ENCODE data around the gene DNM3. TPM values are rescaled to one million over a fixed set of nuclear protein-coding genes. Genes with fewer than 3 reads are reported as not detected.

Gene DNM3
- polyA plus RNA-seq, 4 donors = 0.67 to 1.2 (median 0.99) TPM; not detected in 1

DNA sequence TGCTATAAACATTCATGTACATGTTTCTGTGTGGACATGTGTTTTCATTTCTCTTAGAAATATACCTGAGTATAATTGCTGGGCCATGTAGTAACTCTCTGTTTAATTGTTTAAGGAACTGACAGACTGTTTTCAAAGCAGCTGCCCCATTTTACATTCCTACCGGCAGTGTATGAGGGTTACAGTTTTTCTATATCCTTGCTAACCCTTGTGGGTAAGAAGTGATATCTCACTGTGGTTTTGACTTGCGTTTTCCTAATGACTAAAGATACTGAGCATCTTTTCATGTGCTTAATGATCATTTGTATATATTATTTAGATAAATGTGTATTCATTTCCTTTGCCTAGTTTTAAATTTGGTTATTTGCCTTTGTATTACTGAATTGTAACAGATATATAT lies 81.7 kb downstream of the DNM3 start:
- DNase-seq (no peak), FAIRE-seq (no peak)
- Histone ChIP-seq H3K27ac (ENCODE audit: low read depth in 1 of 3, low read length in 2 of 3) (no peak overlapping the region), H3K4me3 (ENCODE audit: low read depth in 1 of 3, low read length in 3 of 3) (no peak overlapping the region), H3K36me3 (ENCODE audit: control insufficient read depth in 3 of 3, insufficient read depth in 2 of 3, low read depth in 1 of 3, low read length in 3 of 3) (no peaks in the 10 kb centered on the region), H3K9me3 (ENCODE audit: control insufficient read depth in 2 of 2, insufficient read depth in 1 of 2, low read depth in 1 of 2, low read length in 1 of 2) (no peaks in the 10 kb centered on the region), H3K4me1 (ENCODE audit: control insufficient read depth in 3 of 3, insufficient read depth in 2 of 3, low read depth in 1 of 3, low read length in 2 of 3) (no peaks in the 10 kb centered on the region), H3K27me3 (ENCODE audit: control insufficient read depth in 3 of 3, insufficient read depth in 3 of 3, low read length in 3 of 3) (no peaks in the 10 kb centered on the region)
- 53 to 90% (median 68%) methylated on average over 2 of the region's 2 CpGs for WGBS, 3 donors

GRCh38 chr1:171929121-171929520 lies 87.8 kb downstream of the DNM3 start:
- Histone ChIP-seq H3K4me1 (ENCODE audit: control insufficient read depth in 3 of 3, insufficient read depth in 2 of 3, low read depth in 1 of 3, low read length in 2 of 3) (no peaks in the 10 kb centered on the region), H3K27me3 (ENCODE audit: control insufficient read depth in 3 of 3, insufficient read depth in 3 of 3, low read length in 3 of 3) (no peaks in the 10 kb centered on the region), H3K27ac (ENCODE audit: low read depth in 1 of 3, low read length in 2 of 3) (no peak overlapping the region), H3K36me3 (ENCODE audit: control insufficient read depth in 3 of 3, insufficient read depth in 2 of 3, low read depth in 1 of 3, low read length in 3 of 3) (no peaks in the 10 kb centered on the region), H3K9me3 (ENCODE audit: control insufficient read depth in 2 of 2, insufficient read depth in 1 of 2, low read depth in 1 of 2, low read length in 1 of 2) (no peaks in the 10 kb centered on the region), H3K4me3 (ENCODE audit: low read depth in 1 of 3, low read length in 3 of 3) (no peak overlapping the region)
- FAIRE-seq = no peak
- 97 to 100% (median 100%) methylated on average over 2 of the region's 2 CpGs for WGBS, 3 donors
- no peak for DNase-seq

- FAIRE-seq = no peak
Measured at GRCh38 chr1:171931752-171932151, 90.5 kb downstream of the DNM3 start.

DNA sequence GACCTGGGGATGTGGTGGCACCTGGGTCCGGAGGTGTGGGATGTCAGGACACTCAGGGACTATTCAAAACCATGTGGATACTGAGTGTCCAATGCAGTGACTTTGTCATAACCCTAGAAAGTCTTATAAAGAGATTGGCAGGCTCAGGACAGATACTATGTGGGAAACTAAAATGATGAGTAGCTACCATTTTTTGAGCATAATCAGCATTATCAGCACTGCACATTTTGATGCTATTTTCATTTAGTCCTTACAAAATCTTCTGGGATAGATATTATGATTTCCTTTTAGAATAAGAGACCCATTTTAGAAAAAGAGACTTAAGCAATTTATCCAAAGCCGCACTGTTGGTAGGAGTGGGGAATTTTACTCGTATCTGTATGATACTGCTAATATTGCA lies 93.4 kb downstream of the DNM3 start:
- Histone ChIP-seq H3K4me3 (ENCODE audit: low read depth in 1 of 3, low read length in 3 of 3) (no peak overlapping the region), H3K9me3 (ENCODE audit: control insufficient read depth in 2 of 2, insufficient read depth in 1 of 2, low read depth in 1 of 2, low read length in 1 of 2) (no peaks in the 10 kb centered on the region), H3K4me1 (ENCODE audit: control insufficient read depth in 3 of 3, insufficient read depth in 2 of 3, low read depth in 1 of 3, low read length in 2 of 3) (no peaks in the 10 kb centered on the region), H3K36me3 (ENCODE audit: control insufficient read depth in 3 of 3, insufficient read depth in 2 of 3, low read depth in 1 of 3, low read length in 3 of 3) (no peaks in the 10 kb centered on the region), H3K27ac (ENCODE audit: low read depth in 1 of 3, low read length in 2 of 3) (no peak overlapping the region), H3K27me3 (ENCODE audit: control insufficient read depth in 3 of 3, insufficient read depth in 3 of 3, low read length in 3 of 3) (peaks cover 0 to 4% (median 0%) of the 10 kb centered on the region in 3 donors)
- no peak for FAIRE-seq
- 62 to 79% (median 77%) methylated on average over 3 of the region's 3 CpGs for WGBS, 3 donors
- DNase-seq = no peak

More at GRCh38 chr1:171931752-171932151, 90.5 kb downstream of the DNM3 start:
- no peak for DNase-seq
- no peaks in the 10 kb centered on the region for H3K27me3 ChIP-seq (ENCODE audit: control insufficient read depth in 3 of 3, insufficient read depth in 3 of 3, low read length in 3 of 3)
- no peak overlapping the region for H3K4me3 ChIP-seq (ENCODE audit: low read depth in 1 of 3, low read length in 3 of 3)
- H3K9me3 ChIP-seq (ENCODE audit: control insufficient read depth in 2 of 2, insufficient read depth in 1 of 2, low read depth in 1 of 2, low read length in 1 of 2) = no peaks in the 10 kb centered on the region
- no peaks in the 10 kb centered on the region for H3K36me3 ChIP-seq (ENCODE audit: control insufficient read depth in 3 of 3, insufficient read depth in 2 of 3, low read depth in 1 of 3, low read length in 3 of 3)
- no peaks in the 10 kb centered on the region for H3K4me1 ChIP-seq (ENCODE audit: control insufficient read depth in 3 of 3, insufficient read depth in 2 of 3, low read depth in 1 of 3, low read length in 2 of 3)
- H3K27ac ChIP-seq (ENCODE audit: low read depth in 1 of 3, low read length in 2 of 3) = no peak overlapping the region

DNA sequence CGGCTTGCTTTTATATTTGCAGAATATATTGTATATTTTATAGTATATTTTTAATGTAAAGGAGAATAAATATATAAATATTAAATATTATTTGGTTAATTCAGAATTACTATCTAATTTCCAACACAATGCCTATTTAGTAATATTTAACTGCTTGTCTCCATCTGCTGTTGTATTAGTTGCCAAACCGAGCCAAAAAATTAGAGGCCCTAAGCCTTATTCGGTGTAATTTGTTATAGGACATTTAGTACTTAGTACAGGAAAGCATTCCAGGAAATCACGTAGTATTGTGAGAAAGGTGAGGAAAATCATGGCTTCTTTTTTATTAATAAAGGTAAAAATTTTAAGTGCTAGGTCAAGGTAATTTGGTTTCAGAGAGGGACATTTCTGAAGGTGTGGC lies 93.8 kb downstream of the DNM3 start:
- H3K27ac ChIP-seq (ENCODE audit: low read depth in 1 of 3, low read length in 2 of 3) = no peak overlapping the region
- WGBS, 3 donors = 93 to 94% (median 94%) methylated on average over 4 of the region's 4 CpGs
- H3K9me3 ChIP-seq (ENCODE audit: control insufficient read depth in 2 of 2, insufficient read depth in 1 of 2, low read depth in 1 of 2, low read length in 1 of 2) = no peaks in the 10 kb centered on the region
- no peaks in the 10 kb centered on the region for H3K36me3 ChIP-seq (ENCODE audit: control insufficient read depth in 3 of 3, insufficient read depth in 2 of 3, low read depth in 1 of 3, low read length in 3 of 3)
- no peak for DNase-seq
- peaks cover 0 to 4% (median 0%) of the 10 kb centered on the region in 3 donors for H3K27me3 ChIP-seq (ENCODE audit: control insufficient read depth in 3 of 3, insufficient read depth in 3 of 3, low read length in 3 of 3)
- FAIRE-seq = no peak
- H3K4me3 ChIP-seq (ENCODE audit: low read depth in 1 of 3, low read length in 3 of 3) = no peak overlapping the region
- H3K4me1 ChIP-seq (ENCODE audit: control insufficient read depth in 3 of 3, insufficient read depth in 2 of 3, low read depth in 1 of 3, low read length in 2 of 3) = no peaks in the 10 kb centered on the region

GRCh38 chr1:171935664-171936063 lies 94.4 kb downstream of the DNM3 start:
- Histone ChIP-seq H3K27me3 (ENCODE audit: control insufficient read depth in 3 of 3, insufficient read depth in 3 of 3, low read length in 3 of 3) (peaks cover 0 to 4% (median 0%) of the 10 kb centered on the region in 3 donors), H3K4me3 (ENCODE audit: low read depth in 1 of 3, low read length in 3 of 3) (no peak overlapping the region), H3K36me3 (ENCODE audit: control insufficient read depth in 3 of 3, insufficient read depth in 2 of 3, low read depth in 1 of 3, low read length in 3 of 3) (no peaks in the 10 kb centered on the region), H3K9me3 (ENCODE audit: control insufficient read depth in 2 of 2, insufficient read depth in 1 of 2, low read depth in 1 of 2, low read length in 1 of 2) (no peaks in the 10 kb centered on the region), H3K27ac (ENCODE audit: low read depth in 1 of 3, low read length in 2 of 3) (no peak overlapping the region), H3K4me1 (ENCODE audit: control insufficient read depth in 3 of 3, insufficient read depth in 2 of 3, low read depth in 1 of 3, low read length in 2 of 3) (no peaks in the 10 kb centered on the region)
- no peak for DNase-seq
- WGBS, 3 donors = 79 to 87% (median 82%) methylated on average over 1 of the region's 1 CpG
- no peak for FAIRE-seq

- no peaks in the 10 kb centered on the region for H3K9me3 ChIP-seq (ENCODE audit: control insufficient read depth in 2 of 2, insufficient read depth in 1 of 2, low read depth in 1 of 2, low read length in 1 of 2)
- FAIRE-seq (no peak), DNase-seq (no peak)
- no peaks in the 10 kb centered on the region for H3K4me1 ChIP-seq (ENCODE audit: control insufficient read depth in 3 of 3, insufficient read depth in 2 of 3, low read depth in 1 of 3, low read length in 2 of 3)
- 30 to 48% (median 45%) methylated on average over 1 of the region's 1 CpG for WGBS, 3 donors
- no peaks in the 10 kb centered on the region for H3K36me3 ChIP-seq (ENCODE audit: control insufficient read depth in 3 of 3, insufficient read depth in 2 of 3, low read depth in 1 of 3, low read length in 3 of 3)
- no peak overlapping the region for H3K4me3 ChIP-seq (ENCODE audit: low read depth in 1 of 3, low read length in 3 of 3)
- peaks cover 0 to 4% (median 0%) of the 10 kb centered on the region in 3 donors for H3K27me3 ChIP-seq (ENCODE audit: control insufficient read depth in 3 of 3, insufficient read depth in 3 of 3, low read length in 3 of 3)
- H3K27ac ChIP-seq (ENCODE audit: low read depth in 1 of 3, low read length in 2 of 3) = no peak overlapping the region
Measured at GRCh38 chr1:171937938-171938337, 96.6 kb downstream of the DNM3 start.

- WGBS, 3 donors = 68 to 75% (median 73%) methylated on average over 4 of the region's 4 CpGs
- H3K27ac ChIP-seq (ENCODE audit: low read depth in 1 of 3, low read length in 2 of 3) = no peak overlapping the region
- FAIRE-seq = no peak
Measured at GRCh38 chr1:171939740-171940139, 98.4 kb downstream of the DNM3 start.

GRCh38 chr1:171940368-171940767 lies 99.1 kb downstream of the DNM3 start:
- H3K36me3 ChIP-seq (ENCODE audit: control insufficient read depth in 3 of 3, insufficient read depth in 2 of 3, low read depth in 1 of 3, low read length in 3 of 3) = no peaks in the 10 kb centered on the region
- no peak overlapping the region for H3K27ac ChIP-seq (ENCODE audit: low read depth in 1 of 3, low read length in 2 of 3)
- no peak for FAIRE-seq
- peak in 1 of 2 donors; percentile 73 for DNase-seq
- H3K27me3 ChIP-seq (ENCODE audit: control insufficient read depth in 3 of 3, insufficient read depth in 3 of 3, low read length in 3 of 3) = peaks cover 0 to 4% (median 0%) of the 10 kb centered on the region in 3 donors
- no peaks in the 10 kb centered on the region for H3K4me1 ChIP-seq (ENCODE audit: control insufficient read depth in 3 of 3, insufficient read depth in 2 of 3, low read depth in 1 of 3, low read length in 2 of 3)
- H3K9me3 ChIP-seq (ENCODE audit: control insufficient read depth in 2 of 2, insufficient read depth in 1 of 2, low read depth in 1 of 2, low read length in 1 of 2) = no peaks in the 10 kb centered on the region
- no peak overlapping the region for H3K4me3 ChIP-seq (ENCODE audit: low read depth in 1 of 3, low read length in 3 of 3)

More at GRCh38 chr1:171939740-171940139, 98.4 kb downstream of the DNM3 start:
- Histone ChIP-seq H3K27me3 (ENCODE audit: control insufficient read depth in 3 of 3, insufficient read depth in 3 of 3, low read length in 3 of 3) (peaks cover 0 to 4% (median 0%) of the 10 kb centered on the region in 3 donors), H3K4me3 (ENCODE audit: low read depth in 1 of 3, low read length in 3 of 3) (no peak overlapping the region), H3K4me1 (ENCODE audit: control insufficient read depth in 3 of 3, insufficient read depth in 2 of 3, low read depth in 1 of 3, low read length in 2 of 3) (no peaks in the 10 kb centered on the region), H3K9me3 (ENCODE audit: control insufficient read depth in 2 of 2, insufficient read depth in 1 of 2, low read depth in 1 of 2, low read length in 1 of 2) (no peaks in the 10 kb centered on the region), H3K36me3 (ENCODE audit: control insufficient read depth in 3 of 3, insufficient read depth in 2 of 3, low read depth in 1 of 3, low read length in 3 of 3) (no peaks in the 10 kb centered on the region)
- peak in 1 of 2 donors; percentile 5 for DNase-seq
